Body of pancreas (tissue), 4 donors: ENCODE measurements around the gene CSRP1. TPM values are rescaled to one million over a fixed set of nuclear protein-coding genes. Genes with fewer than 3 reads are reported as not detected.

Experiments
- ATAC-seq: fragments of 150-250 bp; one replicate; pipeline ENCODE4 v1.9.1; 2016
- DNase-seq, 4 donors: peaks; one replicate each; pipeline ENCODE4 v3.0.0-alpha.2; 2019
- H3K27ac ChIP-seq, 4 donors: fragments of 200-600 bp; sonication (generic); 1 replicate in 3 of 4; 2 replicates in 1 of 4; pipeline versions ENCODE4 v1.5.1 to v1.6.1; 2016 to 2019; ENCODE audit warnings: mild to moderate bottlenecking in 1 of 4, mixed read lengths in 1 of 4, moderate library complexity in 1 of 4
- H3K27me3 ChIP-seq, 2 donors: fragments of 200-600 bp; sonication (generic); one replicate each; pipeline ENCODE4 v1.6.0; 2016; ENCODE audit warnings: mild to moderate bottlenecking in 1 of 2
- H3K36me3 ChIP-seq, 2 donors: fragments of 200-600 bp; sonication (generic); replicated peaks in 1 of 2; 2 replicates each; pipeline ENCODE4 v1.5.1; 2016; ENCODE audit warnings: low read depth in 2 of 2; ENCODE audit not compliant: insufficient read depth in 1 of 2
- H3K4me1 ChIP-seq: fragments of 200-600 bp; sonication (generic); one replicate; pipeline ENCODE4 v1.6.0; 2016
- H3K4me3 ChIP-seq, 2 donors: fragments of 200-600 bp; sonication (generic); 1 replicate in 1 of 2; 2 replicates in 1 of 2; pipeline ENCODE4 v1.5.1; 2016 to 2019
- H3K9me3 ChIP-seq, 3 donors: fragments of 200-600 bp; sonication (generic); 1 replicate in 2 of 3; 2 replicates in 1 of 3; pipeline ENCODE4 v1.5.1; 2016
- POLR2A ChIP-seq, 3 donors: fragments of 450-650 bp; IDR thresholded peaks; one replicate each; pipeline ENCODE4 v1.6.1; 2016; ENCODE audit warnings: antibody characterized with exemption in 3 of 3, mild to moderate bottlenecking in 2 of 3
- WGBS, 2 donors: methylation state at CpG; one replicate each; pipeline ENCODE4 v1.1.5; 2017; 5-methylcytosine and 5-hydroxymethylcytosine counted together
- intact Hi-C: fragments of 100-400 bp; cut with DNase I; formaldehyde crosslinking; loops from one replicate; pipeline ENCODE4 v1.15.1; 2023
- total RNA-seq, 2 donors: library from RNA; depleted of rRNA; stranded (reverse); fragments of >200 nt; gene quantifications; one replicate each; pipeline ENCODE4 v1.1.0, GENCODE V29; 2016
- TF ChIP-seq, protein P1 (sequence below), 7 experiments: fragments of 450-650 bp in 4 of 7; fragments of 200-600 bp in 3 of 7; sonication (generic) in 3 of 7; IDR thresholded peaks; one replicate each; pipeline ENCODE4 v1.5.1; 2016 to 2019; ENCODE audit warnings: antibody characterized with exemption in 7 of 7

Gene CSRP1
- total RNA-seq, 2 donors from 2014 or later = 127 to 245 TPM

DNA sequence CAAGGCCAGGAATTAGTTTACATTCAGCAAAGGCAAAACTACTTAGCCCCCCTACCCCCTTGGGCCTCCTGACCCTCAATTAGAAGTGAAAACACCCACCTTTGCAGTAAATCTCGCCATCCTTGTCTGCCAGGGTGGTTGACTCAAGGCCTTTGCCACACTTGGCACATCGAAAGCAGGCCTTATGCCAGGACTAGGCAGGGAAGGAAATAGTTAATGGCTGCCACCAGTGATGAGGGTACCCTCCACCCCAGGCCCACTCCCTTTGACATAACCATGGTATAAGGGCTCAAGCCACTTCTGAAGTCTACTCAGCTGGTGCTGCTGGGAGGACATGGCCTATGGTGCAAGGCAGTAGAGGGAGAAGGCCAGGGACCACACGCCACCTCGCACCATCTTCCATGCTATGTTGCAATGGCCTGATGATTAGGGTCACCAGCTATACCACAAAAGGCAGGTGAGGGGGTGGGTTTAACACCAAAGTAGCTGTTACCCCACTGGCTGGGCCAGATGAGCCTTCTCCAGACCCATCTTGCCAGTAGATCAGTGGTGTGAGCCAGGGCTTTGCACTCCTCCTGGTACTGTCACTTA, 21.6 kb downstream of the CSRP1 start:
- no peak for DNase-seq
- Histone ChIP-seq H3K27ac (no peak overlapping the region), H3K9me3 (no peaks in the 10 kb centered on the region), H3K4me3 (no peak overlapping the region), H3K4me1 (peaks cover 39% of the 10 kb centered on the region), H3K36me3 (peaks cover 0 to 11% of the 10 kb centered on the region in 2 donors), H3K27me3 (no peaks in the 10 kb centered on the region)
- TF ChIP-seq POLR2A (IDR thresholded peaks at IDR 0.05) = no peak
- TF ChIP-seq, protein P1, sequence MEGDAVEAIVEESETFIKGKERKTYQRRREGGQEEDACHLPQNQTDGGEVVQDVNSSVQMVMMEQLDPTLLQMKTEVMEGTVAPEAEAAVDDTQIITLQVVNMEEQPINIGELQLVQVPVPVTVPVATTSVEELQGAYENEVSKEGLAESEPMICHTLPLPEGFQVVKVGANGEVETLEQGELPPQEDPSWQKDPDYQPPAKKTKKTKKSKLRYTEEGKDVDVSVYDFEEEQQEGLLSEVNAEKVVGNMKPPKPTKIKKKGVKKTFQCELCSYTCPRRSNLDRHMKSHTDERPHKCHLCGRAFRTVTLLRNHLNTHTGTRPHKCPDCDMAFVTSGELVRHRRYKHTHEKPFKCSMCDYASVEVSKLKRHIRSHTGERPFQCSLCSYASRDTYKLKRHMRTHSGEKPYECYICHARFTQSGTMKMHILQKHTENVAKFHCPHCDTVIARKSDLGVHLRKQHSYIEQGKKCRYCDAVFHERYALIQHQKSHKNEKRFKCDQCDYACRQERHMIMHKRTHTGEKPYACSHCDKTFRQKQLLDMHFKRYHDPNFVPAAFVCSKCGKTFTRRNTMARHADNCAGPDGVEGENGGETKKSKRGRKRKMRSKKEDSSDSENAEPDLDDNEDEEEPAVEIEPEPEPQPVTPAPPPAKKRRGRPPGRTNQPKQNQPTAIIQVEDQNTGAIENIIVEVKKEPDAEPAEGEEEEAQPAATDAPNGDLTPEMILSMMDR (IDR thresholded peaks at IDR 0.05) = no peak
- intact Hi-C loops = no loop called here
- ATAC-seq = no peak
- WGBS, 2 donors = 90% methylated on average over 3 to 4 of the region's 4 CpGs

DNA sequence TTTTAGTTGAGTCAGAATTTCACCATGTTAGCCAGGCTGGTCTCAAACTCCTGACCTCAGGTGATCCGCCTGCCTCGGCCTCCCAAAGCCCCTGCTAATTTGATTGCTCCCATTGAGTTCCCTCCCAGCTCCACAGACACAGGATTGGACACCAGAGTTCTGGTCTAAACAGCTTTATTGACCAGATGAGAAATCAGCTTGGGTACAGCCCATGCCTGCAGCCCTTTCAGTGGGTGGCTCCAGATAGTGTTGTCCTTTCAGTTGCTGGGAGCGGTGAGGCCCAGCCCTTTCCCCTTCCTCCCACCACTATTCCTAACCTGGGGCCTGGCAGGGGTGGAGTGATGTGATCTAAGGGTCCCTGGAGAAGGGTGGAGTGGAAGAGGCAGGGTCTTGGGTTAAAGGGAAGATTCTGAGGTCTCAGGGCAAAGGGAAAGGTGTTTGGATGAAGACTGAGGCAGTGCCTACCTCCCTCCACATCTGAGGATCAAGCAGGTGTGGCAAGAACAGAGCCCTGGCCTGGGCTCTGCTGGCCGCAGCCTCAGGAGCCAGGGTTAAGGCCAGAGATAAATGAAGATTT, 23.5 kb downstream of the CSRP1 start:
- H3K27me3 ChIP-seq = no peaks in the 10 kb centered on the region
- H3K36me3 ChIP-seq = peaks cover 0 to 9% of the 10 kb centered on the region in 2 donors
- DNase-seq = no peak
- WGBS, 2 donors = 93% methylated on average over 4 of the region's 4 CpGs
- no peaks in the 10 kb centered on the region for H3K9me3 ChIP-seq
- intact Hi-C loops = loop anchor here (5.0 kb wide), 1 partner anchor 34 kb away; no protein-coding TSS in a partner anchor
- H3K4me3 ChIP-seq = no peak overlapping the region
- no peak overlapping the region for H3K27ac ChIP-seq
- no peak for ATAC-seq
- TF ChIP-seq, protein P1 (IDR thresholded peaks at IDR 0.05) = no peak
- no peak for TF ChIP-seq POLR2A (IDR thresholded peaks at IDR 0.05)
- H3K4me1 ChIP-seq = peaks cover 29% of the 10 kb centered on the region

- TF ChIP-seq, protein P1 (IDR thresholded peaks at IDR 0.05) = no peak
- no peak for TF ChIP-seq POLR2A (IDR thresholded peaks at IDR 0.05)
- peak overlapping the region in 1 of 4 donors; percentile 5 for H3K27ac ChIP-seq
- DNase-seq (no peak), ATAC-seq (no peak)
- intact Hi-C loops = loop anchor here (5.0 kb wide), 1 partner anchor 35 kb away; no protein-coding TSS in a partner anchor
- peaks cover 28% of the 10 kb centered on the region for H3K4me1 ChIP-seq
- H3K36me3 ChIP-seq = peaks cover 0 to 9% of the 10 kb centered on the region in 2 donors
- H3K4me3 ChIP-seq = no peak overlapping the region
- WGBS, 2 donors = 53 to 67% methylated on average over 3 to 5 of the region's 5 CpGs
- no peaks in the 10 kb centered on the region for H3K27me3 ChIP-seq
- no peaks in the 10 kb centered on the region for H3K9me3 ChIP-seq
Measured at GRCh38 chr1:201482755-201483154, 24.2 kb downstream of the CSRP1 start.

GRCh38 chr1:201481761-201482493, 25.0 kb downstream of the CSRP1 start:
- intact Hi-C loops = loop anchor here (5.0 kb wide), 1 partner anchor 35 kb away; no protein-coding TSS in a partner anchor
- no peaks in the 10 kb centered on the region for H3K9me3 ChIP-seq
- H3K27ac ChIP-seq = peak overlapping the region in 1 of 4 donors; percentile 5
- no peaks in the 10 kb centered on the region for H3K27me3 ChIP-seq
- ATAC-seq (peak; percentile 79), DNase-seq (peak; percentile 88 to 91 (median 90))
- no peak overlapping the region for H3K4me3 ChIP-seq
- WGBS, 2 donors = 6 to 20% methylated on average over 13 to 35 of the region's 35 CpGs
- no peak for TF ChIP-seq POLR2A (IDR thresholded peaks at IDR 0.05)
- TF ChIP-seq, protein P1 (IDR thresholded peaks at IDR 0.05) = peak; percentile 81 to 97 (median 94)
- peaks cover 28% of the 10 kb centered on the region for H3K4me1 ChIP-seq
- H3K36me3 ChIP-seq = peaks cover 0 to 7% of the 10 kb centered on the region in 2 donors
